Motor neuron (in vitro differentiated cells): ENCODE results near the gene UPB1. TPM values are rescaled to one million over a fixed set of nuclear protein-coding genes. Genes with fewer than 3 reads are reported as not detected.

Experiments used
- ATAC-seq, 8 experiments: fragments of 200-7000 bp; cut with Tn5 transposase; replicated peaks in 6 of 8; 2 replicates each; pipeline ENCODE4 v1.8.0; 2021; ENCODE audit warnings: mild to moderate bottlenecking in 8 of 8, moderate library complexity in 8 of 8
- H3K27ac ChIP-seq, 2 donors: fragments of 250-450 bp; sonication (Bioruptor Pico); 2 replicates each; pipeline ENCODE4 v1.9.0; 2021; ENCODE audit warnings: antibody characterized with exemption in 2 of 2, mild to moderate bottlenecking in 2 of 2, moderate library complexity in 1 of 2
- H3K4me1 ChIP-seq, 2 donors: fragments of 250-450 bp; sonication (Bioruptor Pico); replicated peaks in 1 of 2; 2 replicates each; pipeline ENCODE4 v1.6.1; 2021; ENCODE audit warnings: antibody characterized with exemption in 2 of 2, mild to moderate bottlenecking in 2 of 2, moderate library complexity in 1 of 2
- H3K4me3 ChIP-seq, 5 donors: fragments of 250-450 bp; sonication (Bioruptor Pico); 2 replicates each; pipeline ENCODE4 v1.9.0; 2021; ENCODE audit warnings: antibody characterized with exemption in 5 of 5, mild to moderate bottlenecking in 5 of 5, moderate library complexity in 4 of 5
- WGBS, 10 experiments: fragments of 450-650 bp; shearing (Covaris generic); methylation state at CpG; one replicate each; pipeline ENCODE4 v1.0.0; 2022; 5-methylcytosine and 5-hydroxymethylcytosine counted together
- in situ Hi-C, 9 experiments: fragments of 400-800 bp; cut with MboI; loops; one replicate each; pipeline ENCODE4 v1.15.0; 2021; ENCODE audit warnings: low sequenced_read_pairs in 9 of 9, low pct_unique_long_range_greater_than_20kb in 2 of 9; ENCODE audit not compliant: unreplicated experiment in 9 of 9
- total RNA-seq, 8 experiments: library from RNA; unstranded; fragments of 300-600 nt; gene quantifications; 2 replicates each; pipeline versions ENCODE4 v1.2.3 to v1.2.4, GENCODE V29; 2022

Gene UPB1
- under 1 TPM; 0.10 to 0.95 (median 0.32) TPM for total RNA-seq

- peak in 1 of 8 experiments; percentile 22 for ATAC-seq
- in situ Hi-C loops = no loop called here
- 0 to 100% (median 84%) methylated on average over 1 to 16 of the region's 76 CpGs; no CpG with 5 or more reads in 4 of the 10 experiments for WGBS, 10 experiments
- Histone ChIP-seq H3K27ac (no peak within 1 kb of the TSS), H3K4me1 (peaks cover 0 to 5% of the 10 kb centered on the region in 2 donors), H3K4me3 (no peak within 1 kb of the TSS)
Measured at GRCh38 chr22:24494528-24495364, at the start of gene UPB1. Gene UPB1 (plus strand): TSS chr22:24495332. CDS start chr22:24495404, 72 bp downstream.

- in situ Hi-C loops = no loop called here
- peak in 7 of 8 experiments; percentile 44 to 88 (median 85) for ATAC-seq
- Histone ChIP-seq H3K4me1 (peaks cover 10 to 17% of the 10 kb centered on the region in 2 donors), H3K27ac (no peak overlapping the region), H3K4me3 (no peak overlapping the region)
- 20 to 60% (median 50%) methylated on average over 1 to 7 of the region's 11 CpGs; no CpG with 5 or more reads in 2 of the 10 experiments for WGBS, 10 experiments
Measured at GRCh38 chr22:24445481-24446259, 49.5 kb upstream of the UPB1 start.

GRCh38 chr22:24446260-24446611, 48.9 kb upstream of the UPB1 start:
- no peak overlapping the region for H3K4me3 ChIP-seq
- H3K27ac ChIP-seq = no peak overlapping the region
- ATAC-seq = peak in 1 of 8 experiments; percentile 42
- WGBS, 10 experiments = 10 to 100% (median 68%) methylated on average over 1 to 3 of the region's 3 CpGs; no CpG with 5 or more reads in 2 of the 10 experiments
- in situ Hi-C loops = no loop called here
- peaks cover 10 to 17% of the 10 kb centered on the region in 2 donors for H3K4me1 ChIP-seq

GRCh38 chr22:24450610-24451009, 44.5 kb upstream of the UPB1 start:
- Histone ChIP-seq H3K4me3 (no peak overlapping the region), H3K27ac (no peak overlapping the region), H3K4me1 (peaks cover 4 to 7% of the 10 kb centered on the region in 2 donors)
- 20 to 86% (median 40%) methylated on average over 1 of the region's 1 CpG; no CpG with 5 or more reads in 5 of the 10 experiments for WGBS, 10 experiments
- in situ Hi-C loops = no loop called here
- ATAC-seq = peak in 1 of 8 experiments; percentile 45

- H3K27ac ChIP-seq = no peak overlapping the region
- no peak for ATAC-seq
- H3K4me1 ChIP-seq = peaks cover 0 to 2% of the 10 kb centered on the region in 2 donors
- H3K4me3 ChIP-seq = no peak overlapping the region
- in situ Hi-C loops = no loop called here
Measured at GRCh38 chr22:24451162-24451561, 44.0 kb upstream of the UPB1 start.

- Histone ChIP-seq H3K27ac (no peak overlapping the region), H3K4me3 (no peak overlapping the region), H3K4me1 (no peaks in the 10 kb centered on the region)
- 20 to 78% (median 50%) methylated on average over 1 of the region's 1 CpG; no CpG with 5 or more reads in 4 of the 10 experiments for WGBS, 10 experiments
- in situ Hi-C loops = no loop called here
- ATAC-seq = no peak
Measured at GRCh38 chr22:24453853-24454252, 41.3 kb upstream of the UPB1 start.

- WGBS, 10 experiments = 0 to 100% (median 50%) methylated on average over 1 to 3 of the region's 4 CpGs; no CpG with 5 or more reads in 4 of the 10 experiments
- no peaks in the 10 kb centered on the region for H3K4me1 ChIP-seq
- ATAC-seq = no peak
- in situ Hi-C loops = no loop called here
- H3K4me3 ChIP-seq = no peak overlapping the region
- H3K27ac ChIP-seq = no peak overlapping the region
Measured at GRCh38 chr22:24455039-24455438, 40.1 kb upstream of the UPB1 start.

GRCh38 chr22:24455751-24456426, 39.2 kb upstream of the UPB1 start:
- in situ Hi-C loops = no loop called here
- WGBS, 10 experiments = 20 to 83% (median 66%) methylated on average over 1 to 9 of the region's 9 CpGs; no CpG with 5 or more reads in 1 of the 10 experiments
- no peak for ATAC-seq
- H3K4me3 ChIP-seq = no peak overlapping the region
- no peaks in the 10 kb centered on the region for H3K4me1 ChIP-seq
- H3K27ac ChIP-seq = no peak overlapping the region

- no peak overlapping the region for H3K4me3 ChIP-seq
- 88 to 100% (median 100%) methylated on average over 1 to 2 of the region's 3 CpGs; no CpG with 5 or more reads in 5 of the 10 experiments for WGBS, 10 experiments
- no peak overlapping the region for H3K27ac ChIP-seq
- in situ Hi-C loops = no loop called here
- no peaks in the 10 kb centered on the region for H3K4me1 ChIP-seq
- no peak for ATAC-seq
Measured at GRCh38 chr22:24457894-24458420, 37.2 kb upstream of the UPB1 start.

GRCh38 chr22:24459911-24460310, 35.2 kb upstream of the UPB1 start:
- no peak for ATAC-seq
- 67 to 100% (median 90%) methylated on average over 1 of the region's 1 CpG; no CpG with 5 or more reads in 2 of the 10 experiments for WGBS, 10 experiments
- in situ Hi-C loops = no loop called here

GRCh38 chr22:24460418-24461089, 34.6 kb upstream of the UPB1 start:
- Histone ChIP-seq H3K4me3 (no peak overlapping the region), H3K27ac (no peak overlapping the region), H3K4me1 (no peaks in the 10 kb centered on the region)
- no peak for ATAC-seq
- in situ Hi-C loops = no loop called here
- WGBS, 10 experiments = 46 to 81% (median 69%) methylated on average over 3 to 8 of the region's 10 CpGs

More at GRCh38 chr22:24459911-24460310, 35.2 kb upstream of the UPB1 start:
- Histone ChIP-seq H3K27ac (no peak overlapping the region), H3K4me3 (no peak overlapping the region), H3K4me1 (no peaks in the 10 kb centered on the region)

GRCh38 chr22:24463071-24463760, 31.9 kb upstream of the UPB1 start:
- peaks cover 0 to 12% of the 10 kb centered on the region in 2 donors for H3K4me1 ChIP-seq
- in situ Hi-C loops = no loop called here
- WGBS, 10 experiments = 73 to 100% (median 87%) methylated on average over 1 to 6 of the region's 6 CpGs; no CpG with 5 or more reads in 1 of the 10 experiments

More at GRCh38 chr22:24463071-24463760, 31.9 kb upstream of the UPB1 start:
- ATAC-seq = no peak
- no peak overlapping the region for H3K4me3 ChIP-seq
- no peak overlapping the region for H3K27ac ChIP-seq
